Measurements from ENCODE around the gene HIPK2. TPM values are rescaled to one million over a fixed set of nuclear protein-coding genes. Genes with fewer than 3 reads are reported as not detected.

HIPK2 gene
- total RNA-seq, 2 donors from 2014 or later = 95.1 to 125 TPM

GRCh38 chr7:139627831-139628230 is 150.0 kb downstream of the HIPK2 start:
- Histone ChIP-seq H3K9ac (ENCODE audit: extremely low read depth, low read length, poor library complexity, severe bottlenecking) (no peak overlapping the region), H3K36me3 (ENCODE audit: control insufficient read depth, insufficient read depth, low read length) (peaks cover 83% of the 10 kb centered on the region), H3K4me1 (ENCODE audit: control insufficient read depth, insufficient read depth, low read length) (no peaks in the 10 kb centered on the region), H3K9me3 (ENCODE audit: control insufficient read depth, low read length) (no peaks in the 10 kb centered on the region), H3K27ac (ENCODE audit: low read depth, low read length) (no peak overlapping the region), H3K4me3 (ENCODE audit: low read length) (no peak overlapping the region), H3K27me3 (ENCODE audit: control insufficient read depth, insufficient read depth, low read length, poor library complexity, severe bottlenecking) (no peaks in the 10 kb centered on the region)
- 95 to 96% methylated on average over 3 to 4 of the region's 4 CpGs for WGBS, 2 experiments (ENCODE audit: insufficient coverage in 1 of 2, insufficient read length in 1 of 2)
- no peak overlapping the region for H3K27ac Mint-ChIP-seq
- no peak overlapping the region for H3K4me3 Mint-ChIP-seq
- H3K36me3 Mint-ChIP-seq (ENCODE audit: low read depth) = peaks cover 76% of the 10 kb centered on the region
- no peaks in the 10 kb centered on the region for H3K4me1 Mint-ChIP-seq
- no peak for TF ChIP-seq CTCF (conservative IDR thresholded peaks at IDR 0.05)
- no peak for DNase-seq
- no peaks in the 10 kb centered on the region for H3K9me3 Mint-ChIP-seq
- H3K27me3 Mint-ChIP-seq (ENCODE audit: insufficient read depth) = no peaks in the 10 kb centered on the region

DNA sequence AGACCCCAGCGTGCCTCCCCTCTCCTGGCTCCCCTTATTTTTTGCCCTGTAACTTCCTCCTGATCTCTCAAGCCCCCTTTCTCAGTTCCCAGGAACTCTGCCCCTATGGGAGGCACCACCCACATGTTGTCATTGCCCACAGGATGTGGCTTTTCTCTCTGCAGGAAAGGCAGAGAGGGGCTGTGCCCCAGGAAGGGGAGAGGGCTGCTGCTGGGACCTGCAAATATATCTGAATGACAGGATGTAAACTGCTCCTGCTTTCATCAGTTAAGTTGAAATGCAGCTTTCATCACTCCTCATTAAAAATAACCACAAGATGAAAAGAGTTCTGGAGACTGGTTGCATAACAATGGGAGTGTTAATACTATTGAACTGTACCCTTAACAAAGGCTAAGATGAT is 151.0 kb downstream of the HIPK2 start:
- no peak overlapping the region for H3K27ac Mint-ChIP-seq
- no peak overlapping the region for H3K27ac ChIP-seq (ENCODE audit: low read depth, low read length)

GRCh38 chr7:139623518-139623917 is 154.3 kb downstream of the HIPK2 start:
- Mint-ChIP-seq H3K4me3 (no peak overlapping the region), H3K4me1 (peaks cover 2% of the 10 kb centered on the region), H3K36me3 (ENCODE audit: low read depth) (peaks cover 62% of the 10 kb centered on the region), H3K27me3 (ENCODE audit: insufficient read depth) (no peaks in the 10 kb centered on the region), H3K9me3 (no peaks in the 10 kb centered on the region), H3K27ac (no peak overlapping the region)
- Histone ChIP-seq H3K4me1 (ENCODE audit: control insufficient read depth, insufficient read depth, low read length) (no peaks in the 10 kb centered on the region), H3K27me3 (ENCODE audit: control insufficient read depth, insufficient read depth, low read length, poor library complexity, severe bottlenecking) (no peaks in the 10 kb centered on the region), H3K36me3 (ENCODE audit: control insufficient read depth, insufficient read depth, low read length) (peaks cover 76% of the 10 kb centered on the region), H3K27ac (ENCODE audit: low read depth, low read length) (no peak overlapping the region), H3K9ac (ENCODE audit: extremely low read depth, low read length, poor library complexity, severe bottlenecking) (no peak overlapping the region), H3K4me3 (ENCODE audit: low read length) (no peak overlapping the region), H3K9me3 (ENCODE audit: control insufficient read depth, low read length) (no peaks in the 10 kb centered on the region)
- no peak for TF ChIP-seq CTCF (conservative IDR thresholded peaks at IDR 0.05)
- 90 to 95% methylated on average over 4 of the region's 4 CpGs for WGBS, 2 experiments (ENCODE audit: insufficient coverage in 1 of 2, insufficient read length in 1 of 2)
- no peak for DNase-seq

More for the DNA sequence above, 151.0 kb downstream of the HIPK2 start:
- 89% methylated on average over 1 of the region's 1 CpG; no CpG with 5 or more reads in 1 of the 2 experiments for WGBS, 2 experiments (ENCODE audit: insufficient coverage in 1 of 2, insufficient read length in 1 of 2)
- Mint-ChIP-seq H3K4me1 (no peaks in the 10 kb centered on the region), H3K27me3 (ENCODE audit: insufficient read depth) (no peaks in the 10 kb centered on the region), H3K36me3 (ENCODE audit: low read depth) (peaks cover 73% of the 10 kb centered on the region), H3K4me3 (no peak overlapping the region), H3K9me3 (no peaks in the 10 kb centered on the region)
- no peaks in the 10 kb centered on the region for H3K9me3 ChIP-seq (ENCODE audit: control insufficient read depth, low read length)
- H3K4me3 ChIP-seq (ENCODE audit: low read length) = no peak overlapping the region
- no peak overlapping the region for H3K9ac ChIP-seq (ENCODE audit: extremely low read depth, low read length, poor library complexity, severe bottlenecking)
- no peak for DNase-seq
- H3K36me3 ChIP-seq (ENCODE audit: control insufficient read depth, insufficient read depth, low read length) = peaks cover 86% of the 10 kb centered on the region
- H3K4me1 ChIP-seq (ENCODE audit: control insufficient read depth, insufficient read depth, low read length) = no peaks in the 10 kb centered on the region
- no peak for TF ChIP-seq CTCF (conservative IDR thresholded peaks at IDR 0.05)
- no peaks in the 10 kb centered on the region for H3K27me3 ChIP-seq (ENCODE audit: control insufficient read depth, insufficient read depth, low read length, poor library complexity, severe bottlenecking)
